ENCODE data around the gene FMC1.
"Not testable (repeated sequence)": the region's sequence is repeated elsewhere in the genome, so short reads cannot be mapped to it uniquely, and the experiment has no call there.

FMC1 gene

GRCh38 chr7:139341058-139341775 is at the start of gene FMC1:
Gene FMC1 (plus strand): TSS chr7:139341337. CDS start chr7:139341385, 48 bp downstream.
- peak; percentile 85 for DNase-seq

GRCh38 chr7:139292821-139293220 is 48.3 kb upstream of the FMC1 start:
- DNase-seq, result no peak

GRCh38 chr7:139293534-139293933 is 47.6 kb upstream of the FMC1 start:
- no peak for DNase-seq

GRCh38 chr7:139294241-139294640 is 46.9 kb upstream of the FMC1 start:
- no peak for DNase-seq

GRCh38 chr7:139294951-139295575 is 46.1 kb upstream of the FMC1 start:
- DNase-seq, result no peak

- no peak for DNase-seq
Observed at GRCh38 chr7:139297795-139298194, 43.3 kb upstream of the FMC1 start.

- no peak for DNase-seq
Observed at GRCh38 chr7:139299296-139299695, 41.8 kb upstream of the FMC1 start.

- DNase-seq, result no peak
Observed at GRCh38 chr7:139300390-139300789, 40.7 kb upstream of the FMC1 start.

GRCh38 chr7:139304517-139304916 is 36.6 kb upstream of the FMC1 start:
- DNase-seq, result no peak

- no peak for DNase-seq
Observed at GRCh38 chr7:139317939-139318505, 23.1 kb upstream of the FMC1 start.

- DNase-seq, result no peak
Observed at GRCh38 chr7:139321071-139321745, 19.9 kb upstream of the FMC1 start.

- not testable (repeated sequence) for DNase-seq
Observed at GRCh38 chr7:139324709-139325108, 16.4 kb upstream of the FMC1 start.

GRCh38 chr7:139328375-139328774 is 12.8 kb upstream of the FMC1 start:
- no peak for DNase-seq

- no peak for DNase-seq
Observed at GRCh38 chr7:139329119-139329518, 12.0 kb upstream of the FMC1 start.

GRCh38 chr7:139330333-139331030 is 10.7 kb upstream of the FMC1 start:
- DNase-seq, result no peak

- no peak for DNase-seq
Observed at GRCh38 chr7:139332697-139333359, 8.3 kb upstream of the FMC1 start.

GRCh38 chr7:139333443-139333842 is 7.7 kb upstream of the FMC1 start:
- not testable (repeated sequence) for DNase-seq

GRCh38 chr7:139334399-139335150 is 6.6 kb upstream of the FMC1 start:
- DNase-seq, result no peak

GRCh38 chr7:139339025-139339424 is 2.1 kb upstream of the FMC1 start:
- no peak for DNase-seq

- DNase-seq, result no peak
Observed at GRCh38 chr7:139339698-139340036, 1.5 kb upstream of the FMC1 start.

GRCh38 chr7:139340037-139340807 is 915 bp upstream of the FMC1 start:
- peak; percentile 99 for DNase-seq
